ENCODE results near the gene ELOVL1. TPM values are rescaled to one million over a fixed set of nuclear protein-coding genes. Genes with fewer than 3 reads are reported as not detected.

Gene ELOVL1
- total and polyA plus RNA-seq, 2 of the 13 experiments (the other 11 are each of a cell fraction or from before 2014, with no cell fraction given): 55.2 to 77.4 TPM

GRCh38 chr1:43367904-43368645 is at the start of gene ELOVL1 (continued):
- peak; percentile 88; the same call in 1 of the 2 replicates for TF ChIP-seq ZNF703 (CRISPR knock-in tag; IDR thresholded peaks at IDR 0.05; ENCODE audit: borderline replicate concordance)
- no peak; the same call in 1 of the 2 replicates for TF ChIP-seq ELK4 (CRISPR knock-in tag; IDR thresholded peaks at IDR 0.05; ENCODE audit: borderline replicate concordance)
- TF ChIP-seq THAP7 (CRISPR knock-in tag; IDR thresholded peaks at IDR 0.05): peak; percentile 74; the same call in 1 of the 2 replicates
- TF ChIP-seq GTF2F1 (IDR thresholded peaks at IDR 0.05; ENCODE audit: low read length): no peak
- TF ChIP-seq ZNF136 (CRISPR knock-in tag; IDR thresholded peaks at IDR 0.05; ENCODE audit: low read depth): no peak
- peak; percentile 83 for TF ChIP-seq RXRA (CRISPR knock-in tag; IDR thresholded peaks at IDR 0.05)
- 0 out of 2 replicates have a peak, but pooled peaks have one; percentile 9 for TF ChIP-seq BCL6 (CRISPR knock-in tag; IDR thresholded peaks at IDR 0.05)
- no peak for TF ChIP-seq RFX3 (CRISPR knock-in tag; IDR thresholded peaks at IDR 0.05)
- TF ChIP-seq HHEX (CRISPR knock-in tag; IDR thresholded peaks at IDR 0.05): no peak
- no peak for TF ChIP-seq ZNF496 (CRISPR knock-in tag; IDR thresholded peaks at IDR 0.05; ENCODE audit: insufficient replicate concordance)
- peak; percentile 55; the same call in 1 of the 2 replicates for TF ChIP-seq RCOR2 (CRISPR knock-in tag; IDR thresholded peaks at IDR 0.05)
- peak; percentile 92 for TF ChIP-seq ZNF883 (CRISPR knock-in tag; IDR thresholded peaks at IDR 0.05; ENCODE audit: not compliant biosample characterization)
- TF ChIP-seq TEAD3 (CRISPR knock-in tag; optimal IDR thresholded peaks at IDR 0.05; ENCODE audit: borderline replicate concordance): peak; percentile 50
- peak; percentile 70 for TF ChIP-seq HBP1 (CRISPR knock-in tag; IDR thresholded peaks at IDR 0.05; ENCODE audit: low read depth)
- TF ChIP-seq FOSL1 (CRISPR knock-in tag; IDR thresholded peaks at IDR 0.05; ENCODE audit: borderline replicate concordance): no peak
- peak; percentile 83 for TF ChIP-seq TAF1 (CRISPR knock-in tag; IDR thresholded peaks at IDR 0.05)
- TF ChIP-seq, protein P1, sequence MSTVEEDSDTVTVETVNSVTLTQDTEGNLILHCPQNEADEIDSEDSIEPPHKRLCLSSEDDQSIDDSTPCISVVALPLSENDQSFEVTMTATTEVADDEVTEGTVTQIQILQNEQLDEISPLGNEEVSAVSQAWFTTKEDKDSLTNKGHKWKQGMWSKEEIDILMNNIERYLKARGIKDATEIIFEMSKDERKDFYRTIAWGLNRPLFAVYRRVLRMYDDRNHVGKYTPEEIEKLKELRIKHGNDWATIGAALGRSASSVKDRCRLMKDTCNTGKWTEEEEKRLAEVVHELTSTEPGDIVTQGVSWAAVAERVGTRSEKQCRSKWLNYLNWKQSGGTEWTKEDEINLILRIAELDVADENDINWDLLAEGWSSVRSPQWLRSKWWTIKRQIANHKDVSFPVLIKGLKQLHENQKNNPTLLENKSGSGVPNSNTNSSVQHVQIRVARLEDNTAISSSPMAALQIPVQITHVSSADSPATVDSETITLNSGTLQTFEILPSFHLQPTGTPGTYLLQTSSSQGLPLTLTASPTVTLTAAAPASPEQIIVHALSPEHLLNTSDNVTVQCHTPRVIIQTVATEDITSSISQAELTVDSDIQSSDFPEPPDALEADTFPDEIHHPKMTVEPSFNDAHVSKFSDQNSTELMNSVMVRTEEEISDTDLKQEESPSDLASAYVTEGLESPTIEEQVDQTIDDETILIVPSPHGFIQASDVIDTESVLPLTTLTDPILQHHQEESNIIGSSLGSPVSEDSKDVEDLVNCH (CRISPR knock-in tag; IDR thresholded peaks at IDR 0.05): no peak
- TF ChIP-seq ARNT (IDR thresholded peaks at IDR 0.05): no peak
- TF ChIP-seq EED (CRISPR knock-in tag; IDR thresholded peaks at IDR 0.05): 0 out of 2 replicates have a peak, but pooled peaks have one; percentile 78
- TF ChIP-seq, protein P2, sequence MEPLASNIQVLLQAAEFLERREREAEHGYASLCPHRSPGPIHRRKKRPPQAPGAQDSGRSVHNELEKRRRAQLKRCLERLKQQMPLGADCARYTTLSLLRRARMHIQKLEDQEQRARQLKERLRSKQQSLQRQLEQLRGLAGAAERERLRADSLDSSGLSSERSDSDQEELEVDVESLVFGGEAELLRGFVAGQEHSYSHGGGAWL (CRISPR knock-in tag; IDR thresholded peaks at IDR 0.05): peak; percentile 92
- peak; percentile 84; the same call in 1 of the 2 replicates for TF ChIP-seq ZNF773 (CRISPR knock-in tag; IDR thresholded peaks at IDR 0.05; ENCODE audit: borderline replicate concordance)
- TF ChIP-seq ZBTB20 (CRISPR knock-in tag; IDR thresholded peaks at IDR 0.05; ENCODE audit: borderline replicate concordance, low read depth): peak; percentile 41; the same call in 1 of the 2 replicates
- no peak for TF ChIP-seq MTA1 (CRISPR knock-in tag; IDR thresholded peaks at IDR 0.05; ENCODE audit: borderline replicate concordance)
- TF ChIP-seq ZFP36L1 (CRISPR knock-in tag; IDR thresholded peaks at IDR 0.05): 0 out of 2 replicates have a peak, but pooled peaks have one; percentile 54
